Activated B cell treated with CpG ODN at 0.5 μM for 24 hours (primary cell): ENCODE results near the gene CADM2. TPM values are rescaled to one million over a fixed set of nuclear protein-coding genes. Genes with fewer than 3 reads are reported as not detected.

Experiments
- ATAC-seq: fragments of 200-7000 bp; cut with Tn5 transposase; one replicate; pipeline ENCODE4 v1.10.0; 2021; ENCODE audit warnings: low read depth, mild to moderate bottlenecking, moderate library complexity
- CTCF ChIA-PET: fragments of 350-600 bp; sonication (Branson Sonifier 250); formaldehyde crosslinking; loops from one replicate; lab custom pipeline; 2021; ENCODE audit warnings: antibody characterized with exemption; lab: Charles Lee
- POLR2A ChIA-PET: fragments of 350-600 bp; sonication (Branson Sonifier 250); formaldehyde crosslinking; loops from one replicate; lab custom pipeline; 2021; ENCODE audit warnings: antibody characterized with exemption; lab: Charles Lee
- DNase-seq: peaks from one replicate; pipeline ENCODE4 v3.0.0; 2022
- H3K27ac Mint-ChIP-seq: one replicate; pipeline ENCODE4 v1.8.0; 2020; ENCODE audit warnings: mixed read lengths
- H3K27me3 Mint-ChIP-seq: one replicate; pipeline ENCODE4 v1.8.0; 2021; ENCODE audit warnings: mixed read lengths
- H3K36me3 Mint-ChIP-seq: one replicate; pipeline ENCODE4 v1.8.0; 2021; ENCODE audit warnings: low read depth, mixed read lengths
- H3K4me1 Mint-ChIP-seq: one replicate; pipeline ENCODE4 v1.8.0; 2021; ENCODE audit warnings: mixed read lengths
- H3K4me3 Mint-ChIP-seq: one replicate; pipeline ENCODE4 v1.8.0; 2020; ENCODE audit warnings: mild to moderate bottlenecking, mixed read lengths
- H3K9me3 Mint-ChIP-seq: one replicate; pipeline ENCODE4 v1.8.0; 2020; ENCODE audit warnings: mixed read lengths
- intact Hi-C: fragments of 100-400 bp; cut with micrococcal nuclease; formaldehyde crosslinking; loops from one replicate; pipeline ENCODE4 v1.15.1; 2024
- total RNA-seq: library from RNA; stranded (reverse); gene quantifications from 2 replicates; pipeline ENCODE4 v1.2.3, GENCODE V29; 2022
- TF ChIP-seq, protein P1 (sequence below): fragments of 200-600 bp; IDR thresholded peaks from one replicate; pipeline ENCODE4 v1.8.0; 2022; ENCODE audit warnings: antibody characterized with exemption, mild to moderate bottlenecking

CADM2 gene
- total RNA-seq, 1 donor from 2014 or later = not detected

- DNase-seq (no peak), ATAC-seq (no peak)
- peaks cover 2% of the 10 kb centered on the region for H3K9me3 Mint-ChIP-seq
- no peak overlapping the region for H3K27ac Mint-ChIP-seq
- ChIA-PET CTCF (no interaction called here), POLR2A (no interaction called here)
- intact Hi-C loops = no loop called here
- H3K4me1 Mint-ChIP-seq = no peaks in the 10 kb centered on the region
- no peaks in the 10 kb centered on the region for H3K36me3 Mint-ChIP-seq
- H3K4me3 Mint-ChIP-seq = no peak overlapping the region
- H3K27me3 Mint-ChIP-seq = no peaks in the 10 kb centered on the region
- TF ChIP-seq, protein P1, sequence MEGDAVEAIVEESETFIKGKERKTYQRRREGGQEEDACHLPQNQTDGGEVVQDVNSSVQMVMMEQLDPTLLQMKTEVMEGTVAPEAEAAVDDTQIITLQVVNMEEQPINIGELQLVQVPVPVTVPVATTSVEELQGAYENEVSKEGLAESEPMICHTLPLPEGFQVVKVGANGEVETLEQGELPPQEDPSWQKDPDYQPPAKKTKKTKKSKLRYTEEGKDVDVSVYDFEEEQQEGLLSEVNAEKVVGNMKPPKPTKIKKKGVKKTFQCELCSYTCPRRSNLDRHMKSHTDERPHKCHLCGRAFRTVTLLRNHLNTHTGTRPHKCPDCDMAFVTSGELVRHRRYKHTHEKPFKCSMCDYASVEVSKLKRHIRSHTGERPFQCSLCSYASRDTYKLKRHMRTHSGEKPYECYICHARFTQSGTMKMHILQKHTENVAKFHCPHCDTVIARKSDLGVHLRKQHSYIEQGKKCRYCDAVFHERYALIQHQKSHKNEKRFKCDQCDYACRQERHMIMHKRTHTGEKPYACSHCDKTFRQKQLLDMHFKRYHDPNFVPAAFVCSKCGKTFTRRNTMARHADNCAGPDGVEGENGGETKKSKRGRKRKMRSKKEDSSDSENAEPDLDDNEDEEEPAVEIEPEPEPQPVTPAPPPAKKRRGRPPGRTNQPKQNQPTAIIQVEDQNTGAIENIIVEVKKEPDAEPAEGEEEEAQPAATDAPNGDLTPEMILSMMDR = no peak
These were observed 646.3 kb downstream of the CADM2 start for GRCh38 chr3:85605066-85605465.

DNA sequence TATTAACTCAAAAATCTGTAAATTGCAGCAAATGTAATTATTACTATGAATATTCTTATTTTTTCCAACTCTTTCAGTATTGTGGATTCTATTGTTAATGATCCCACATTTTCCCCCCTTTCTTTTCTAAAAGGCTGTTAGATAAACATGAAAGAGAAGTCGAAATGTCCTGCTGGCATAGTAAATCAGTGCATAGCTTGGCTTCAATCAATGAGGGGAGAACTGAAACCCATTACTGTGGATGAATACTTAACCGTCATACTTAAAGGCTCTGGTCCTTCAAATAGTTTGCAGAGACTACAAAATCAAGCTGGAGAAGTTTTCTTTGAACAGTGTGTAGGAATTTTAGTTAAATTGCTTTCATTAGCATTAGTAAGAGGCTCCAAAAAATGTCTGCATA, 667.9 kb downstream of the CADM2 start:
- TF ChIP-seq, protein P1 = no peak
- H3K27me3 Mint-ChIP-seq = no peaks in the 10 kb centered on the region
- POLR2A ChIA-PET = no interaction called here
- H3K4me3 Mint-ChIP-seq = no peak overlapping the region
- no peaks in the 10 kb centered on the region for H3K36me3 Mint-ChIP-seq
- H3K9me3 Mint-ChIP-seq = peaks cover 5% of the 10 kb centered on the region
- no peak overlapping the region for H3K27ac Mint-ChIP-seq
- CTCF ChIA-PET = no interaction called here
- H3K4me1 Mint-ChIP-seq = no peaks in the 10 kb centered on the region
- ATAC-seq = no peak
- intact Hi-C loops = no loop called here
- no peak for DNase-seq

DNA sequence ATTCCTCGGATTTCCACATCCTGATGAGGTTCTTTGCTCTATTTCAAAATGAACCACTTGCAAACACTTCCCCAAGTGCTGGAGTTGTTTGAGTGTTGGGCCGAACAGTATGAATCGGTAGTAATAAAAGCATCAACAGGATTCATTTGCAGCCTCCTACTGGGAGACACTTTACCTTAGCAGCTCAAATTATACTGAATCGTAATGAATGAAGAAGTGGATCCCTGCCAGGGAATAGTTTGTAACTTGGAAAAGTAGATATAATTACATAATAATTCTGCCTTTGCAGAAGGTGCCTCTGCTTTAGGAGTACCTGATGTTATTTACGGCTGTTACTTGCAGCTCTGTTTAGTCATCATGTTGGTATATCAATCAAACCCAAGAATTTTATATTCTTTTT, 669.1 kb downstream of the CADM2 start:
- H3K9me3 Mint-ChIP-seq = peaks cover 7% of the 10 kb centered on the region
- no peak for ATAC-seq
- intact Hi-C loops = no loop called here
- ChIA-PET CTCF (no interaction called here), POLR2A (no interaction called here)
- H3K4me3 Mint-ChIP-seq = no peak overlapping the region
- H3K27ac Mint-ChIP-seq = no peak overlapping the region
- no peak for DNase-seq
- no peaks in the 10 kb centered on the region for H3K4me1 Mint-ChIP-seq
- no peaks in the 10 kb centered on the region for H3K36me3 Mint-ChIP-seq
- no peaks in the 10 kb centered on the region for H3K27me3 Mint-ChIP-seq
- TF ChIP-seq, protein P1 = no peak

GRCh38 chr3:85631070-85631469, 672.3 kb downstream of the CADM2 start:
- intact Hi-C loops = no loop called here
- Mint-ChIP-seq H3K4me1 (no peaks in the 10 kb centered on the region), H3K4me3 (no peak overlapping the region), H3K9me3 (peaks cover 5% of the 10 kb centered on the region), H3K27ac (no peak overlapping the region), H3K27me3 (no peaks in the 10 kb centered on the region), H3K36me3 (no peaks in the 10 kb centered on the region)
- TF ChIP-seq, protein P1 = no peak
- DNase-seq = no peak
- ChIA-PET POLR2A (no interaction called here), CTCF (no interaction called here)
- no peak for ATAC-seq

DNA sequence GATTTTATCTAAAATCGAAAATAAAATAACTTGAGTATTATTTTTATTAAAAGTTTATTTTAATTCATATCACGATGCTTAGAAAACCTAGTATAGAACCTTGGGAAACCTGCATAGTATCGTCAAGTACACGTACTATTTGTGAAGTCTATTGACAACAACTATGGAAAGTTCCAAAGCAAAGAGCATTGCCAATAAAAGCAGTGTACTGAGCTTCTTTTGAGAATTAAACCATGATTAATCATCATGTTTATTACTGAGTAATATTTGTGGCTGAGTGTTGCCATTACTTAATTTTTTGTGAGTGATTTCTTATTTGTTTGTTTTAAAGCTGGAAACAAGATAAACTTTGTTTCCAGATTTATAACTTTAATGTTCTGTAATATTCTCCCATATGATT, 674.1 kb downstream of the CADM2 start:
- no peak overlapping the region for H3K27ac Mint-ChIP-seq
- peaks cover 5% of the 10 kb centered on the region for H3K9me3 Mint-ChIP-seq
- ChIA-PET CTCF (no interaction called here), POLR2A (no interaction called here)
- DNase-seq (no peak), ATAC-seq (no peak)
- intact Hi-C loops = no loop called here
- TF ChIP-seq, protein P1 = no peak
- H3K4me1 Mint-ChIP-seq = no peaks in the 10 kb centered on the region
- H3K36me3 Mint-ChIP-seq = no peaks in the 10 kb centered on the region
- no peaks in the 10 kb centered on the region for H3K27me3 Mint-ChIP-seq
- H3K4me3 Mint-ChIP-seq = no peak overlapping the region
